ENCODE results near the gene BTBD6.

Gene BTBD6

GRCh38 chr14:105248368-105249181, at the start of gene BTBD6:
TSS of gene BTBD6 (plus strand) at chr14:105248533. CDS start at chr14:105248712, 179 bp downstream.
- DNase-seq (ENCODE audit: low read depth): peak; percentile 14

- DNase-seq (ENCODE audit: low read depth): no peak
Observed at GRCh38 chr14:105198588-105198987, 49.7 kb upstream of the BTBD6 start.

GRCh38 chr14:105199093-105199492, 49.2 kb upstream of the BTBD6 start:
- no peak for DNase-seq (ENCODE audit: low read depth)

- no peak for DNase-seq (ENCODE audit: low read depth)
Observed at GRCh38 chr14:105200074-105200473, 48.3 kb upstream of the BTBD6 start.

- no peak for DNase-seq (ENCODE audit: low read depth)
Observed at GRCh38 chr14:105200641-105201040, 47.7 kb upstream of the BTBD6 start.

- no peak for DNase-seq (ENCODE audit: low read depth)
Observed at GRCh38 chr14:105201156-105201924, 47.0 kb upstream of the BTBD6 start.

GRCh38 chr14:105201925-105202513, 46.3 kb upstream of the BTBD6 start:
- no peak for DNase-seq (ENCODE audit: low read depth)

GRCh38 chr14:105203057-105203531, 45.2 kb upstream of the BTBD6 start:
- DNase-seq (ENCODE audit: low read depth): no peak

GRCh38 chr14:105203701-105204100, 44.6 kb upstream of the BTBD6 start:
- DNase-seq (ENCODE audit: low read depth): no peak

GRCh38 chr14:105204206-105204930, 44.0 kb upstream of the BTBD6 start:
- no peak for DNase-seq (ENCODE audit: low read depth)

GRCh38 chr14:105204931-105205672, 43.2 kb upstream of the BTBD6 start:
- no peak for DNase-seq (ENCODE audit: low read depth)

GRCh38 chr14:105205673-105206208, 42.6 kb upstream of the BTBD6 start:
- no peak for DNase-seq (ENCODE audit: low read depth)

- no peak for DNase-seq (ENCODE audit: low read depth)
Observed at GRCh38 chr14:105206873-105207272, 41.5 kb upstream of the BTBD6 start.

GRCh38 chr14:105207460-105207901, 40.9 kb upstream of the BTBD6 start:
- DNase-seq (ENCODE audit: low read depth): no peak

GRCh38 chr14:105207996-105208737, 40.2 kb upstream of the BTBD6 start:
- no peak for DNase-seq (ENCODE audit: low read depth)

- DNase-seq (ENCODE audit: low read depth): no peak
Observed at GRCh38 chr14:105208738-105209075, 39.6 kb upstream of the BTBD6 start.

GRCh38 chr14:105209091-105209490, 39.2 kb upstream of the BTBD6 start:
- DNase-seq (ENCODE audit: low read depth): no peak

- no peak for DNase-seq (ENCODE audit: low read depth)
Observed at GRCh38 chr14:105209646-105210045, 38.7 kb upstream of the BTBD6 start.

- no peak for DNase-seq (ENCODE audit: low read depth)
Observed at GRCh38 chr14:105210266-105211025, 37.9 kb upstream of the BTBD6 start.

All from non-pigmented ciliary epithelial cell (primary cell).